Measurements from ENCODE around the gene SIPA1L2.

GRCh38 chr1:232599178-232600041 is 30.5 kb downstream of the SIPA1L2 start:
- TF ChIP-seq, protein P1, sequence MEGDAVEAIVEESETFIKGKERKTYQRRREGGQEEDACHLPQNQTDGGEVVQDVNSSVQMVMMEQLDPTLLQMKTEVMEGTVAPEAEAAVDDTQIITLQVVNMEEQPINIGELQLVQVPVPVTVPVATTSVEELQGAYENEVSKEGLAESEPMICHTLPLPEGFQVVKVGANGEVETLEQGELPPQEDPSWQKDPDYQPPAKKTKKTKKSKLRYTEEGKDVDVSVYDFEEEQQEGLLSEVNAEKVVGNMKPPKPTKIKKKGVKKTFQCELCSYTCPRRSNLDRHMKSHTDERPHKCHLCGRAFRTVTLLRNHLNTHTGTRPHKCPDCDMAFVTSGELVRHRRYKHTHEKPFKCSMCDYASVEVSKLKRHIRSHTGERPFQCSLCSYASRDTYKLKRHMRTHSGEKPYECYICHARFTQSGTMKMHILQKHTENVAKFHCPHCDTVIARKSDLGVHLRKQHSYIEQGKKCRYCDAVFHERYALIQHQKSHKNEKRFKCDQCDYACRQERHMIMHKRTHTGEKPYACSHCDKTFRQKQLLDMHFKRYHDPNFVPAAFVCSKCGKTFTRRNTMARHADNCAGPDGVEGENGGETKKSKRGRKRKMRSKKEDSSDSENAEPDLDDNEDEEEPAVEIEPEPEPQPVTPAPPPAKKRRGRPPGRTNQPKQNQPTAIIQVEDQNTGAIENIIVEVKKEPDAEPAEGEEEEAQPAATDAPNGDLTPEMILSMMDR (conservative IDR thresholded peaks at IDR 0.05 in 1 of 2, IDR thresholded peaks at IDR 0.05 in 1 of 2; ENCODE audit: extremely low read depth in 1 of 2, insufficient read depth in 1 of 2, low read depth in 1 of 2, low read length in 2 of 2): no peak
- TF ChIP-seq EZH2 (IDR thresholded peaks at IDR 0.05; ENCODE audit: borderline replicate concordance, low read length): no peak

Data from mammary epithelial cell (primary cell).